Activated naive CD8-positive, alpha-beta T cell treated with anti-CD3 and anti-CD28 coated beads, Interleukin-2, amount 50 U/mL, for 24 hours (primary cell): ENCODE data around the gene TANK.
A peak's percentile ranks its signal among the peaks of the same experiment; 100 is the strongest.
"Not testable (repeated sequence)": the region's sequence is repeated elsewhere in the genome, so short reads cannot be mapped to it uniquely, and the experiment has no call there.

Experiments used
- ATAC-seq: fragments of 150-1000 bp; cut with Tn5 transposase; one replicate; pipeline ENCODE4 v1.10.0; 2021
- DNase-seq: peaks from one replicate; pipeline ENCODE4 v3.0.0; 2021
- H3K27ac Mint-ChIP-seq: one replicate; pipeline ENCODE4 v1.8.0; 2021; ENCODE audit warnings: mild to moderate bottlenecking, mixed read lengths
- H3K27me3 Mint-ChIP-seq: one replicate; pipeline ENCODE4 v1.8.0; 2021; ENCODE audit warnings: mixed read lengths
- H3K36me3 Mint-ChIP-seq: one replicate; pipeline ENCODE4 v1.8.0; 2021; ENCODE audit warnings: low read depth, mixed read lengths
- H3K4me1 Mint-ChIP-seq: one replicate; pipeline ENCODE4 v1.8.0; 2021; ENCODE audit warnings: mixed read lengths
- H3K4me3 Mint-ChIP-seq: one replicate; pipeline ENCODE4 v1.8.0; 2021; ENCODE audit warnings: mild to moderate bottlenecking, moderate library complexity, mixed read lengths
- H3K9me3 Mint-ChIP-seq: one replicate; pipeline ENCODE4 v1.8.0; 2021; ENCODE audit warnings: mixed read lengths

TANK gene

GRCh38 chr2:161123531-161124030 is 36.6 kb upstream of the TANK start:
- Mint-ChIP-seq H3K4me3 (peak overlapping the region; percentile 9), H3K9me3 (no peaks in the 10 kb centered on the region), H3K4me1 (peaks cover 29% of the 10 kb centered on the region), H3K36me3 (no peaks in the 10 kb centered on the region), H3K27ac (peak overlapping the region; percentile 49), H3K27me3 (peaks cover 2% of the 10 kb centered on the region)
- DNase-seq (no peak), ATAC-seq (no peak)

GRCh38 chr2:161124201-161124600 is 36.0 kb upstream of the TANK start:
- DNase-seq (no peak), ATAC-seq (no peak)
- Mint-ChIP-seq H3K27ac (no peak overlapping the region), H3K9me3 (no peaks in the 10 kb centered on the region), H3K27me3 (peaks cover 3% of the 10 kb centered on the region), H3K4me3 (no peak overlapping the region), H3K36me3 (no peaks in the 10 kb centered on the region), H3K4me1 (peaks cover 34% of the 10 kb centered on the region)

GRCh38 chr2:161128885-161129284 is 31.3 kb upstream of the TANK start:
- DNase-seq (no peak), ATAC-seq (no peak)
- no peaks in the 10 kb centered on the region for H3K36me3 Mint-ChIP-seq
- H3K27me3 Mint-ChIP-seq = peaks cover 1% of the 10 kb centered on the region
- H3K27ac Mint-ChIP-seq = no peak overlapping the region
- H3K9me3 Mint-ChIP-seq = no peaks in the 10 kb centered on the region
- no peak overlapping the region for H3K4me3 Mint-ChIP-seq
- peaks cover 19% of the 10 kb centered on the region for H3K4me1 Mint-ChIP-seq

GRCh38 chr2:161130354-161130753 is 29.9 kb upstream of the TANK start:
- ATAC-seq = no peak
- Mint-ChIP-seq H3K27me3 (peaks cover 1% of the 10 kb centered on the region), H3K9me3 (no peaks in the 10 kb centered on the region), H3K4me3 (no peak overlapping the region), H3K4me1 (peaks cover 21% of the 10 kb centered on the region), H3K27ac (no peak overlapping the region), H3K36me3 (no peaks in the 10 kb centered on the region)
- no peak for DNase-seq

GRCh38 chr2:161131074-161131680 is 29.1 kb upstream of the TANK start:
- ATAC-seq (no peak), DNase-seq (no peak)
- Mint-ChIP-seq H3K9me3 (no peaks in the 10 kb centered on the region), H3K27ac (no peak overlapping the region), H3K27me3 (peaks cover 1% of the 10 kb centered on the region), H3K4me1 (peaks cover 27% of the 10 kb centered on the region), H3K4me3 (no peak overlapping the region), H3K36me3 (no peaks in the 10 kb centered on the region)

GRCh38 chr2:161131804-161132203 is 28.4 kb upstream of the TANK start:
- H3K36me3 Mint-ChIP-seq = no peaks in the 10 kb centered on the region
- peaks cover 1% of the 10 kb centered on the region for H3K27me3 Mint-ChIP-seq
- no peaks in the 10 kb centered on the region for H3K9me3 Mint-ChIP-seq
- peaks cover 34% of the 10 kb centered on the region for H3K4me1 Mint-ChIP-seq
- H3K27ac Mint-ChIP-seq = no peak overlapping the region
- no peak overlapping the region for H3K4me3 Mint-ChIP-seq
- DNase-seq (no peak), ATAC-seq (no peak)

- H3K27ac Mint-ChIP-seq, H3K27me3 Mint-ChIP-seq, ATAC-seq, H3K36me3 Mint-ChIP-seq, DNase-seq, H3K9me3 Mint-ChIP-seq, H3K4me3 Mint-ChIP-seq: not testable (repeated sequence)
- H3K4me1 Mint-ChIP-seq = peaks cover 36% of the 10 kb centered on the region
Measured at GRCh38 chr2:161132384-161132783, 27.8 kb upstream of the TANK start.

GRCh38 chr2:161133366-161133765 is 26.9 kb upstream of the TANK start:
- Mint-ChIP-seq H3K4me1 (peaks cover 37% of the 10 kb centered on the region), H3K36me3 (no peaks in the 10 kb centered on the region), H3K27ac (no peak overlapping the region), H3K27me3 (peaks cover 1% of the 10 kb centered on the region), H3K9me3 (no peaks in the 10 kb centered on the region), H3K4me3 (no peak overlapping the region)
- ATAC-seq (no peak), DNase-seq (no peak)

GRCh38 chr2:161134547-161135518 is 25.4 kb upstream of the TANK start:
- DNase-seq (no peak), ATAC-seq (no peak)
- H3K36me3 Mint-ChIP-seq = peaks cover 2% of the 10 kb centered on the region
- no peak overlapping the region for H3K4me3 Mint-ChIP-seq
- H3K27me3 Mint-ChIP-seq = no peaks in the 10 kb centered on the region
- peak overlapping the region; percentile 94 for H3K27ac Mint-ChIP-seq
- no peaks in the 10 kb centered on the region for H3K9me3 Mint-ChIP-seq
- peaks cover 41% of the 10 kb centered on the region for H3K4me1 Mint-ChIP-seq

GRCh38 chr2:161135951-161136593 is 24.2 kb upstream of the TANK start:
- H3K9me3 Mint-ChIP-seq = no peaks in the 10 kb centered on the region
- no peaks in the 10 kb centered on the region for H3K27me3 Mint-ChIP-seq
- DNase-seq (no peak), ATAC-seq (no peak)
- peaks cover 47% of the 10 kb centered on the region for H3K4me1 Mint-ChIP-seq
- H3K4me3 Mint-ChIP-seq = peak overlapping the region; percentile 82
- peak overlapping the region; percentile 94 for H3K27ac Mint-ChIP-seq
- H3K36me3 Mint-ChIP-seq = peaks cover 2% of the 10 kb centered on the region

- Mint-ChIP-seq H3K36me3 (peaks cover 8% of the 10 kb centered on the region), H3K27me3 (no peaks in the 10 kb centered on the region), H3K9me3 (no peaks in the 10 kb centered on the region), H3K4me3 (peak overlapping the region; percentile 82), H3K4me1 (peaks cover 54% of the 10 kb centered on the region), H3K27ac (peak overlapping the region; percentile 94)
- DNase-seq (no peak), ATAC-seq (peak; percentile 82)
Measured at GRCh38 chr2:161136696-161137324, 23.4 kb upstream of the TANK start.

GRCh38 chr2:161138429-161138828 is 21.8 kb upstream of the TANK start:
- H3K4me1 Mint-ChIP-seq = peaks cover 71% of the 10 kb centered on the region
- ATAC-seq = no peak
- H3K27ac Mint-ChIP-seq = peak overlapping the region; percentile 90

GRCh38 chr2:161139098-161139987 is 20.9 kb upstream of the TANK start:
- H3K4me1 Mint-ChIP-seq = peaks cover 80% of the 10 kb centered on the region
- H3K9me3 Mint-ChIP-seq = no peaks in the 10 kb centered on the region
- peaks cover 14% of the 10 kb centered on the region for H3K36me3 Mint-ChIP-seq
- peak; percentile 50 for ATAC-seq
- no peaks in the 10 kb centered on the region for H3K27me3 Mint-ChIP-seq
- peak overlapping the region; percentile 82 for H3K4me3 Mint-ChIP-seq
- DNase-seq = no peak
- peak overlapping the region; percentile 90 for H3K27ac Mint-ChIP-seq

More at GRCh38 chr2:161138429-161138828, 21.8 kb upstream of the TANK start:
- H3K9me3 Mint-ChIP-seq = no peaks in the 10 kb centered on the region
- peaks cover 11% of the 10 kb centered on the region for H3K36me3 Mint-ChIP-seq
- no peak for DNase-seq
- no peaks in the 10 kb centered on the region for H3K27me3 Mint-ChIP-seq
- H3K4me3 Mint-ChIP-seq = peak overlapping the region; percentile 82
